CD4-positive, alpha-beta T cell treated with Interleukin-4 for 4 hours (primary cell): ENCODE measurements around the gene RAP1GAP2.
"Not testable (repeated sequence)": the region's sequence is repeated elsewhere in the genome, so short reads cannot be mapped to it uniquely, and the experiment has no call there.

ENCODE experiments used
- DNase-seq: peaks from one replicate; pipeline ENCODE4 v3.0.0-alpha.2; 2020

The RAP1GAP2 gene

GRCh38 chr17:2815781-2816185, 19.5 kb downstream of the RAP1GAP2 start:
- DNase-seq: no peak

GRCh38 chr17:2816688-2817087, 20.4 kb downstream of the RAP1GAP2 start:
- DNase-seq: no peak

- DNase-seq: not testable (repeated sequence)
Observed at GRCh38 chr17:2819294-2819693, 23.1 kb downstream of the RAP1GAP2 start.

GRCh38 chr17:2819921-2820501, 23.8 kb downstream of the RAP1GAP2 start:
- DNase-seq: no peak

- DNase-seq: no peak
Observed at GRCh38 chr17:2821868-2822267, 25.6 kb downstream of the RAP1GAP2 start.

- DNase-seq: no peak
Observed at GRCh38 chr17:2822358-2822757, 26.1 kb downstream of the RAP1GAP2 start.

GRCh38 chr17:2825253-2825970, 29.2 kb downstream of the RAP1GAP2 start:
- DNase-seq: no peak

GRCh38 chr17:2828397-2829038, 32.3 kb downstream of the RAP1GAP2 start:
- peak; percentile 68 for DNase-seq

GRCh38 chr17:2830678-2831077, 34.4 kb downstream of the RAP1GAP2 start:
- no peak for DNase-seq

GRCh38 chr17:2835780-2836179, 39.5 kb downstream of the RAP1GAP2 start:
- DNase-seq: no peak

GRCh38 chr17:2837147-2837561, 40.9 kb downstream of the RAP1GAP2 start:
- DNase-seq: peak; percentile 53

GRCh38 chr17:2841606-2842005, 45.4 kb downstream of the RAP1GAP2 start:
- DNase-seq: no peak

GRCh38 chr17:2842464-2842863, 46.2 kb downstream of the RAP1GAP2 start:
- DNase-seq: no peak

GRCh38 chr17:2844416-2844815, 48.2 kb downstream of the RAP1GAP2 start:
- no peak for DNase-seq

- no peak for DNase-seq
Observed at GRCh38 chr17:2847381-2848333, 51.4 kb downstream of the RAP1GAP2 start.

- DNase-seq: no peak
Observed at GRCh38 chr17:2849327-2849670, 53.1 kb downstream of the RAP1GAP2 start.

GRCh38 chr17:2850991-2851390, 54.8 kb downstream of the RAP1GAP2 start:
- no peak for DNase-seq

GRCh38 chr17:2851615-2852014, 55.4 kb downstream of the RAP1GAP2 start:
- DNase-seq: no peak

- no peak for DNase-seq
Observed at GRCh38 chr17:2852221-2852620, 56.0 kb downstream of the RAP1GAP2 start.

GRCh38 chr17:2852729-2853282, 56.6 kb downstream of the RAP1GAP2 start:
- no peak for DNase-seq

- peak; percentile 15 for DNase-seq
Observed at GRCh38 chr17:2853283-2854142, 57.3 kb downstream of the RAP1GAP2 start.
